OCI-M1 (cell line): ENCODE results near the gene OR10R2.

Experiments used
- DNase-seq: peaks from one replicate; lab custom pipeline; 2025; lab: John Stamatoyannopoulos, UW

Gene OR10R2

GRCh38 chr1:158527190-158527815 is 55.3 kb downstream of the OR10R2 start:
- DNase-seq = peak; percentile 65
